GM21737 (cell line): ENCODE results near the gene SLC22A23.

Experiments used
- ATAC-seq: cut with Tn5 transposase; IDR thresholded peaks from one replicate; pipeline ENCODE4 v1.9.1; 2021; ENCODE audit warnings: mild to moderate bottlenecking, moderate library complexity; ENCODE audit not compliant: unreplicated experiment

Gene SLC22A23

GRCh38 chr6:3289664-3290055 is 167.2 kb downstream of the SLC22A23 start:
- ATAC-seq: no peak

- no peak for ATAC-seq
Observed at GRCh38 chr6:3288711-3289663, 167.9 kb downstream of the SLC22A23 start.

- ATAC-seq: no peak
Observed at GRCh38 chr6:3287976-3288707, 168.7 kb downstream of the SLC22A23 start.

GRCh38 chr6:3287308-3287707 is 169.5 kb downstream of the SLC22A23 start:
- no peak for ATAC-seq

GRCh38 chr6:3286641-3287171 is 170.1 kb downstream of the SLC22A23 start:
- ATAC-seq: no peak

GRCh38 chr6:3285732-3286131 is 171.1 kb downstream of the SLC22A23 start:
- ATAC-seq: no peak

- ATAC-seq: no peak
Observed at GRCh38 chr6:3285049-3285639, 171.7 kb downstream of the SLC22A23 start.

GRCh38 chr6:3284436-3284876 is 172.4 kb downstream of the SLC22A23 start:
- no peak for ATAC-seq

- ATAC-seq: no peak
Observed at GRCh38 chr6:3283641-3284435, 173.0 kb downstream of the SLC22A23 start.

- no peak for ATAC-seq
Observed at GRCh38 chr6:3283241-3283640, 173.6 kb downstream of the SLC22A23 start.

GRCh38 chr6:3282476-3283236 is 174.2 kb downstream of the SLC22A23 start:
- ATAC-seq: no peak

- ATAC-seq: no peak
Observed at GRCh38 chr6:3281631-3282475, 175.0 kb downstream of the SLC22A23 start.

GRCh38 chr6:3280866-3281465 is 175.9 kb downstream of the SLC22A23 start:
- ATAC-seq: no peak

GRCh38 chr6:3280091-3280490 is 176.8 kb downstream of the SLC22A23 start:
- no peak for ATAC-seq

- no peak for ATAC-seq
Observed at GRCh38 chr6:3278691-3279090, 178.2 kb downstream of the SLC22A23 start.

GRCh38 chr6:3277851-3278416 is 178.9 kb downstream of the SLC22A23 start:
- ATAC-seq: no peak

GRCh38 chr6:3277251-3277650 is 179.6 kb downstream of the SLC22A23 start:
- ATAC-seq: no peak
